ENCODE data around the gene ADIG. TPM values are rescaled to one million over a fixed set of nuclear protein-coding genes. Genes with fewer than 3 reads are reported as not detected.

ADIG gene
- total RNA-seq, 2 experiments from 2014 or later, result not detected

DNA sequence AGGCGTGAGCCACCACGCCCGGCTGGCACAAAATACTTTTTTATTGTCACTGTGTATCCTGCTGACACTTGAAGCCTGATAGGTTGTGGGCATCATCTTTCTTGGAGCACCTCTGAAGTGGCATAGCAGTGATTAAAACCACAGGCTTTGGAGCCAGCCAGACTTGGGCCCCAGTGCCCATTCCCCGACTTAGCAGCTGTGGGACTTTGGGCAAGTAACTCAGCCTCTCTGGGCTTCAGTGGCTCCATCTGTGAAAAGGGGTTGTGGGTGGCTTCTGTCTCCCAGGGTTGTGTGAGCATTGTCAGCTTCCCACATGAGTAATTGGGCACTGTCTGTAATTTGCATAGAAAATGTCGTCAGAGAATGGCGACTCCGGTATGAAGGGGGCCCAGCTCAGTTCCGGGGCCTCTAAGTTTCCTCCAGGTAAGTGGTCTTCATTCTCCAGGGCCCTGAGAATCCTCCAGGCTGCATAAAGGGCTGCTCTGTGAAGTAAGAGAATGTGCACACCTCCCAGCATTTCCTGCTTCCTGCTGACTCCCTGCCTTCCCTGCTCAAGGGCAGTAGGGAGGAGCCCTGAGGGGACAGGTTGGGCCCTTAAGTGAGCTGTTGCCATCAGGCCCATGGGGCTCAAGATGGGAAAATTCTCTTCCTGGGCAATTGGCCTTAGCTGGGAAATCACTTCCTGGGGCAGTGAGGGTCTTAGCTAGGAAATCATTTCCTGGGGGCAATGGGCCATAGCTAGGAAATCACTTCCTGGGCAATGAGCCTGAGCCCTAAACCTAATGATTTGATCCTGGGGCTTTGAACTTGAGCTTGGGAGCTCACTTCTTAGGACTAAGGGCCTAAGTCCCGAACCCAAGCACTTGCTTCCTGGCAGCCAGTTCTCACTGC, 47.8 kb downstream of the ADIG start:
- no peak for DNase-seq
- H3K36me3 Mint-ChIP-seq, result no peaks in the 10 kb centered on the region
- H3K9me3 Mint-ChIP-seq, result no peaks in the 10 kb centered on the region
- peaks cover 5% of the 10 kb centered on the region for H3K27me3 Mint-ChIP-seq
- no peak overlapping the region for H3K27ac Mint-ChIP-seq
- peaks cover 1% of the 10 kb centered on the region for H3K4me1 Mint-ChIP-seq
- H3K4me3 Mint-ChIP-seq, result no peak overlapping the region

DNA sequence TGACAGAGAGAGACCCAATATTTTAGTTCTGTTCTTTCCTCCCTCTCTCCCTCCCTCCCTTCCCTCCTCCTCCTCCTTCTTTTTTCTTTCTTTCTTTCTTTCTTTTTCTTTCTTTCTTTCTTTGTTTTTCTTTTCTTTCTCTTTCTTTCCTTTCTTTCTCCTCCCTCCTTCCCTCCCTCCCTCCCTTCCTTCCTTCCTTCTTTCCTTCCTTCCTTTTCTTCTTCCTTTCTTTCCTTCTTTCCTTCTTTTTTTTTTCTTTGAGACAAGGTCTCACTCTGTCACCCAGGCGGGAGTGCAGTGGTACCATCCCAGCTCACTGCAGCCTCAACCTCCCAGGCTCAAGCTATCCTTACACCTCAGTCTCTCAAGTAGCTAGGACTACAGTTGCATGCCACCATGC, 49.0 kb downstream of the ADIG start:
- H3K36me3 Mint-ChIP-seq, result no peaks in the 10 kb centered on the region
- no peaks in the 10 kb centered on the region for H3K9me3 Mint-ChIP-seq
- no peak overlapping the region for H3K27ac Mint-ChIP-seq
- peaks cover 1% of the 10 kb centered on the region for H3K4me1 Mint-ChIP-seq
- peaks cover 15% of the 10 kb centered on the region for H3K27me3 Mint-ChIP-seq
- DNase-seq, result no peak
- no peak overlapping the region for H3K4me3 Mint-ChIP-seq

DNA sequence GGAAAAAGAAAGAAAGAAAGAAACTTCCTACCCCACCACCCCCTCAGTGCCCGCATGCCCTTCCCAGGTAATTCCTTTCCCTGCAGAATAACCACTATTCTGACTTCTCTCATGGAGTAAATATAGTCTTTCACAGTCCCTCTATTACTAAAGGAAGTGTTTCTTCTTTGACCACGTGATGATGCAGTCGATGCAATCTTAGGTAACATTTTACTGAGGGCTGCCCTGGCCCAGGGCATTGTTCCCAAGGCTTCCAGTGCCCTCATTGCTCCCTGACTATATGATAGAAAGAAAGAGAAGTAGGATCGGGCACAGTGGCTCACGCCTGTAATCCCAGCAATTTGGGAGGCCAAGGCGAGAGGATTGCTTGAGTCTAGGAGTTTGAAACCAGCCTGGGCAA, 49.7 kb downstream of the ADIG start:
- Mint-ChIP-seq H3K36me3 (no peaks in the 10 kb centered on the region), H3K4me3 (no peak overlapping the region), H3K9me3 (no peaks in the 10 kb centered on the region), H3K27ac (no peak overlapping the region), H3K4me1 (peaks cover 1% of the 10 kb centered on the region), H3K27me3 (peaks cover 17% of the 10 kb centered on the region)
- no peak for DNase-seq

DNA sequence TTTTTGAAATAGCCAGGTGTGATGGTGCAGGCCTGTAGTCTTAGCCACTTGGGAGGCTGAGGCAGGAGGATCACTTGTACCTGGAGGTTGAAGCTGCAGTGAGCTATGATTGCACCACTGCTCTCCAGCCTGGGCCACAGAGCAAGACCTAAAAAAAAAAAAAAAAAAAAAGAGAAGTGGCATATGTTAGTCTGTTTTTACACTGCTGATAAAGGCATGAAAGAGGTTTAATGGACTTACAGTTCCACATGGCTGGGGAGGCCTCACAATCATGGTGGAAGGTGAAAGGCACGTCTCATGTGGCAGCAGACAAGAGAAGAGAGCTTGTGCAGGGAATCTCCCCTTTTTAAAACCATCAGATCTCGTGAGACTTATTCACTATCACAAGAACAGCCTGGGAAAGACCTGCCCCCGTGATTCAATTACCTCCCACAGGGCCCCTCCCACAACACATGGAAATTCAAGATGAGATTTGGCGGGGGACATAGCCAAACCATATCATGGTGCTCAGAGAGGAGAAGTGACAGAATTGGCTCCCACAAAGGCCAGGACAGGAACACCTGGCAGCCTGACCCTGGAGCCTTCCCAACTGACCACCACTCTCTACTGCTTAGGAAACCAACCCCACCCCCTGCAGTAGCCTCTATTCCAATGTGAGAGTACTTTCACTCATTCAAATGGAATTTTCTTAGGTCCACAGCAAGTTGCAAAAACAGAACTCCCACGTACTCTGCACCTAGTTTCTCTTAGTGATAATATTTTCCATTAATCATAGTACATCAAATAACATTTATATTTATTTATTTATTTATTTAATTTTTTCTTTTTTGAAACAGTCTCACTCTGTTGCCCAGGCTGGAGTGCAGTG, 50.4 kb downstream of the ADIG start:
- H3K36me3 Mint-ChIP-seq, result no peaks in the 10 kb centered on the region
- peaks cover 22% of the 10 kb centered on the region for H3K27me3 Mint-ChIP-seq
- H3K4me1 Mint-ChIP-seq, result peaks cover 1% of the 10 kb centered on the region
- no peak overlapping the region for H3K27ac Mint-ChIP-seq
- DNase-seq, result no peak
- no peak overlapping the region for H3K4me3 Mint-ChIP-seq
- no peaks in the 10 kb centered on the region for H3K9me3 Mint-ChIP-seq

DNA sequence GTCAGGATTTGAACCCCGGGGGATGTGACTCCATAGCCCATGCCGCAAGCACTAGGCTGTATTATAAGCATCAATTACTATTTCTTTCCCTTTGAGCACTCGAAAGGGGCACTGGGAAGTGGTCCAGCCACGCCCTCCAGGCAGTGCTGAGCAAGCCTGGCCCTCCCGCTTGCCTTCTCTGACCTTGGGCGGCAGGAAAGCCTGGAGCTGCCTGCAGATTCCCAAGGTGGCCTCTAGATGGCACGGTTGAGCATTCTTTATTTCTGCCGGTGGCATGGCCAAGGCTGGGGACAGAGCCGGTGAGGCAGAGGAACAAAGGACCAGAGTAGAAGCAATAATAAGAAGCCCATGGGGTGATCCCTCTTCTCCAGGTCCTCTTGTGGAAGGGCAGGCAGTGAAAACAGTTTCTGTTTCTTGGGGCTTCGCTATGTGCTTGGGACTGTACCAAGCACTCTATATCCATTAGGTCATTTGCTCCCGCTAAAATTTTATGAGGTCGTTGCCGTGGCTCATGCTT, 52.6 kb downstream of the ADIG start:
- no peak overlapping the region for H3K4me3 Mint-ChIP-seq
- H3K27ac Mint-ChIP-seq, result no peak overlapping the region
- H3K36me3 Mint-ChIP-seq, result no peaks in the 10 kb centered on the region
- H3K9me3 Mint-ChIP-seq, result no peaks in the 10 kb centered on the region
- peaks cover 26% of the 10 kb centered on the region for H3K27me3 Mint-ChIP-seq
- peak; percentile 57 for DNase-seq
- peaks cover 1% of the 10 kb centered on the region for H3K4me1 Mint-ChIP-seq

DNA sequence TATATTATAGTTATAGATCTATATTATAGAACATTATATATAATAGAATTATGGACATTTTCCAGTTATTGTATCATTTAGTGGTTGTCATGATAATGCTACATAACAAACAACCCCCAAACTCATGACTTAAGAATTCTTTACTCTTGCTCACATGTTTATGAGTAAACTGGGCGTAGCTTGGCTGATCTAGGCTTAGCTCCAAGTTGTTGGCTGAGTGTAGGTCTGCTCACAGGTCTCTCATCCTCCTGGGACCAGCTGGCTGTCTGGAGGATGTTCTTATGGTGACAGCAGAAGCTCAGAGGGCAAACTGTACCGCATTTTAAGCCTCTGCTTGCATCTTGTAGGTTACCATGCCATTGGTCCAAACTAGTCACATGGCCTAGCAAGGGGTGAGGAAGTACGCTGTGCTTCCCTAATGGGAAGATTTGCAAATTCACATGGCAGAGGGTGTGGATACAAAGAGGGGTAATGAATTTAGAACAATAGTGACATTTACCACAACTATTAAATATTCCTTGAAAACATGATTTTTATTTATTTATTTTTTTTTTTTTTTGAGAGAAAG, 54.8 kb downstream of the ADIG start:
- DNase-seq, result no peak
- H3K36me3 Mint-ChIP-seq, result no peaks in the 10 kb centered on the region
- H3K4me1 Mint-ChIP-seq, result peaks cover 1% of the 10 kb centered on the region
- H3K9me3 Mint-ChIP-seq, result no peaks in the 10 kb centered on the region
- H3K4me3 Mint-ChIP-seq, result no peak overlapping the region
- H3K27ac Mint-ChIP-seq, result no peak overlapping the region
- H3K27me3 Mint-ChIP-seq, result peaks cover 30% of the 10 kb centered on the region

Other genes with a start within 250 kb of the ADIG start
- gene LBP, start 234.7 kb upstream of the ADIG start, total RNA-seq, result not detected
- gene SNHG17, start 145.9 kb upstream of the ADIG start, total RNA-seq, result 100 to 1,000 TPM; 249 to 259 TPM
- 10 to 100 TPM; 25.1 to 25.6 TPM for gene RALGAPB, start 108.4 kb upstream of the ADIG start, total RNA-seq
- under 1 TPM in 1 of 2 experiments, not detected in 1; 0.12 TPM for gene ARHGAP40, start 20.6 kb downstream of the ADIG start, total RNA-seq
- gene SLC32A1, start 143.3 kb downstream of the ADIG start, total RNA-seq, result not detected
- 1 to 10 TPM; 7.3 to 7.5 TPM for gene ACTR5, start 167.3 kb downstream of the ADIG start, total RNA-seq
- 10 to 100 TPM; 65.3 to 65.4 TPM for gene PPP1R16B, start 224.5 kb downstream of the ADIG start, total RNA-seq